GM12878 (cell line): ENCODE data around the gene SERPINB6.

Experiments used
- HDAC6 ChIP-seq: fragments of 200-600 bp; sonication (generic); IDR thresholded peaks from one replicate; pipeline ENCODE4 v1.8.0; 2017; ENCODE audit warnings: antibody characterized with exemption; ENCODE audit not compliant: unreplicated experiment
- POLR2A ChIP-seq: IDR thresholded peaks from 2 replicates; pipeline ENCODE4 v1.6.1; 2011; ENCODE audit warnings: low read depth, mild to moderate bottlenecking, low read length
- TF ChIP-seq, protein P1 (sequence below): fragments of 450-650 bp; IDR thresholded peaks from 2 replicates; pipeline ENCODE4 v1.6.1; 2017; ENCODE audit warnings: mild to moderate bottlenecking

DNA sequence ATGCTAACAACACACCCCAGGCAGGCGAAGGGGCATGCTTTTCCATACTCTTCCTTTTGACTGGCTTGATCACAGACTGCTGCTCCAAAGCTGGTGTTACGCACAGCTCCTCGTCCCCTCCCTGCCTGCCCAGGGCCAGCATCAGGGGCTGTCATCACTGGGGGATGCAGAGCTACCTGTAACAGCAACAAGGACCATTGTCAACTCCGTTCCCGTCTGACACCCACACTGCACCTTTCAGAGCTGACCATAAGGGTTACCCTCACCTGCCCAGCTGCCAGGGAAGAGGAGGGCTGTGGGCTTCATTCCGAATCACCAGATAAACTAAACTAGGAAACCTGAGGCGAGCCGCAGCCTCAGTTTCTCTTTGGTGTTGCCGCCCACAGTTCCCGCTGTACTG is 43.8 kb upstream of the SERPINB6 start:
- TF ChIP-seq, protein P1, sequence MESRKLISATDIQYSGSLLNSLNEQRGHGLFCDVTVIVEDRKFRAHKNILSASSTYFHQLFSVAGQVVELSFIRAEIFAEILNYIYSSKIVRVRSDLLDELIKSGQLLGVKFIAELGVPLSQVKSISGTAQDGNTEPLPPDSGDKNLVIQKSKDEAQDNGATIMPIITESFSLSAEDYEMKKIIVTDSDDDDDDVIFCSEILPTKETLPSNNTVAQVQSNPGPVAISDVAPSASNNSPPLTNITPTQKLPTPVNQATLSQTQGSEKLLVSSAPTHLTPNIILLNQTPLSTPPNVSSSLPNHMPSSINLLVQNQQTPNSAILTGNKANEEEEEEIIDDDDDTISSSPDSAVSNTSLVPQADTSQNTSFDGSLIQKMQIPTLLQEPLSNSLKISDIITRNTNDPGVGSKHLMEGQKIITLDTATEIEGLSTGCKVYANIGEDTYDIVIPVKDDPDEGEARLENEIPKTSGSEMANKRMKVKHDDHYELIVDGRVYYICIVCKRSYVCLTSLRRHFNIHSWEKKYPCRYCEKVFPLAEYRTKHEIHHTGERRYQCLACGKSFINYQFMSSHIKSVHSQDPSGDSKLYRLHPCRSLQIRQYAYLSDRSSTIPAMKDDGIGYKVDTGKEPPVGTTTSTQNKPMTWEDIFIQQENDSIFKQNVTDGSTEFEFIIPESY: no peak
- TF ChIP-seq HDAC6 (no peak), POLR2A (no peak)
